ENCODE measurements around the gene ANKMY1. TPM values are rescaled to one million over a fixed set of nuclear protein-coding genes. Genes with fewer than 3 reads are reported as not detected.

Gene ANKMY1
- total and polyA plus RNA-seq, 2 of the 13 experiments (the other 11 are each of a cell fraction or from before 2014, with no cell fraction given): 11.7 to 18.8 TPM

DNA sequence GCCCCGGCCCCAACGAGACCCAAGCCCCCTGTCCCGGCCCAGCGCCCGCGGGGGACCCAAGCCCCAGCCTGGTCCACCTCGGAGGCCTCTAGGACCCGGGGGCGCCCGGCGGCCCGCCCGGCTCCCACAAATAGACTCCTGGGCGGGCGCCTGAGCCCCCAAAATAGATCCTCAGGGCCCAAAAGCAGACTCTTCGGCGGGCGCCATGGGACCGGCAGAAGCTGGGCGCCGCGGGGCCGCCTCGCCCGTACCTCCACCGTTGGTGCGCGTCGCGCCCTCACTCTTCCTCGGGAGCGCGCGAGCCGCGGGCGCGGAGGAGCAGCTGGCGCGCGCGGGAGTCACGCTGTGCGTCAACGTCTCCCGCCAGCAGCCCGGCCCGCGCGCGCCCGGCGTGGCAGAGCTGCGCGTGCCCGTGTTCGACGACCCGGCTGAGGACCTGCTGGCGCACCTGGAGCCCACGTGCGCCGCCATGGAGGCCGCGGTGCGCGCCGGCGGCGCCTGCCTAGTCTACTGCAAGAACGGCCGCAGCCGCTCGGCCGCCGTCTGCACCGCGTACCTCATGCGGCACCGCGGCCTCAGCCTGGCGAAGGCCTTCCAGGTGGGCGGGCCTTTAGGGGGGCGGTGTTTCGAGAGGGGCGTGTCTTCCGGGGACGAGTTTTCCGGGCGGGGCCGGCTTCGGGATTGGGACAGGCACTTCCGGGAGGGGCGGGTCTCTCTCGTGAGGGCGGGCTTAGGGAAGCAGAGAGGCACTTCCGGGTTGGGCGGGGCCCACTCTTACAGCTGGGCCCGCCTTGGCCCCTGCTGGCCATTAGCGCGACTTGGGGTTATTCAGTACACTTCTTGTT lies 2.9 kb upstream of the ANKMY1 start (continued):
- TF ChIP-seq, protein P1, sequence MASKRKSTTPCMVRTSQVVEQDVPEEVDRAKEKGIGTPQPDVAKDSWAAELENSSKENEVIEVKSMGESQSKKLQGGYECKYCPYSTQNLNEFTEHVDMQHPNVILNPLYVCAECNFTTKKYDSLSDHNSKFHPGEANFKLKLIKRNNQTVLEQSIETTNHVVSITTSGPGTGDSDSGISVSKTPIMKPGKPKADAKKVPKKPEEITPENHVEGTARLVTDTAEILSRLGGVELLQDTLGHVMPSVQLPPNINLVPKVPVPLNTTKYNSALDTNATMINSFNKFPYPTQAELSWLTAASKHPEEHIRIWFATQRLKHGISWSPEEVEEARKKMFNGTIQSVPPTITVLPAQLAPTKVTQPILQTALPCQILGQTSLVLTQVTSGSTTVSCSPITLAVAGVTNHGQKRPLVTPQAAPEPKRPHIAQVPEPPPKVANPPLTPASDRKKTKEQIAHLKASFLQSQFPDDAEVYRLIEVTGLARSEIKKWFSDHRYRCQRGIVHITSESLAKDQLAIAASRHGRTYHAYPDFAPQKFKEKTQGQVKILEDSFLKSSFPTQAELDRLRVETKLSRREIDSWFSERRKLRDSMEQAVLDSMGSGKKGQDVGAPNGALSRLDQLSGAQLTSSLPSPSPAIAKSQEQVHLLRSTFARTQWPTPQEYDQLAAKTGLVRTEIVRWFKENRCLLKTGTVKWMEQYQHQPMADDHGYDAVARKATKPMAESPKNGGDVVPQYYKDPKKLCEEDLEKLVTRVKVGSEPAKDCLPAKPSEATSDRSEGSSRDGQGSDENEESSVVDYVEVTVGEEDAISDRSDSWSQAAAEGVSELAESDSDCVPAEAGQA (IDR thresholded peaks at IDR 0.05; ENCODE audit: low read depth): peak; percentile 11; the same call in 1 of the 2 replicates
- TF ChIP-seq, protein P1 (CRISPR knock-in tag; IDR thresholded peaks at IDR 0.05; ENCODE audit: borderline replicate concordance): peak; percentile 96; the same call in 1 of the 2 replicates
- TF ChIP-seq PAX8 (CRISPR knock-in tag; IDR thresholded peaks at IDR 0.05; ENCODE audit: borderline replicate concordance) (no peak), ZSCAN21 (CRISPR knock-in tag; IDR thresholded peaks at IDR 0.05; ENCODE audit: borderline replicate concordance) (peak; percentile 94; the same call in 1 of the 2 replicates), ZNF562 (CRISPR knock-in tag; IDR thresholded peaks at IDR 0.05; ENCODE audit: borderline replicate concordance) (no peak), TOPORS (CRISPR knock-in tag; IDR thresholded peaks at IDR 0.05) (peak; percentile 85), NR3C1 (CRISPR knock-in tag; IDR thresholded peaks at IDR 0.05) (no peak), PCBP1 (IDR thresholded peaks at IDR 0.05; ENCODE audit: borderline replicate concordance, low read depth, low read length) (peak; percentile 97), ZNF12 (CRISPR knock-in tag; IDR thresholded peaks at IDR 0.05) (0 out of 2 replicates have a peak, but pooled peaks have one; percentile 8), ZNF30 (CRISPR knock-in tag; IDR thresholded peaks at IDR 0.05) (peak; percentile 3; the same call in 1 of the 2 replicates), MAF1 (CRISPR knock-in tag; IDR thresholded peaks at IDR 0.05; ENCODE audit: borderline replicate concordance) (0 out of 2 replicates have a peak, but pooled peaks have one; percentile 79), NCOA2 (CRISPR knock-in tag; IDR thresholded peaks at IDR 0.05) (no peak; the same call in 1 of the 2 replicates), ZNF264 (CRISPR knock-in tag; IDR thresholded peaks at IDR 0.05) (no peak), ZNF20 (CRISPR knock-in tag; IDR thresholded peaks at IDR 0.05) (no peak)
- TF ChIP-seq, protein P2, sequence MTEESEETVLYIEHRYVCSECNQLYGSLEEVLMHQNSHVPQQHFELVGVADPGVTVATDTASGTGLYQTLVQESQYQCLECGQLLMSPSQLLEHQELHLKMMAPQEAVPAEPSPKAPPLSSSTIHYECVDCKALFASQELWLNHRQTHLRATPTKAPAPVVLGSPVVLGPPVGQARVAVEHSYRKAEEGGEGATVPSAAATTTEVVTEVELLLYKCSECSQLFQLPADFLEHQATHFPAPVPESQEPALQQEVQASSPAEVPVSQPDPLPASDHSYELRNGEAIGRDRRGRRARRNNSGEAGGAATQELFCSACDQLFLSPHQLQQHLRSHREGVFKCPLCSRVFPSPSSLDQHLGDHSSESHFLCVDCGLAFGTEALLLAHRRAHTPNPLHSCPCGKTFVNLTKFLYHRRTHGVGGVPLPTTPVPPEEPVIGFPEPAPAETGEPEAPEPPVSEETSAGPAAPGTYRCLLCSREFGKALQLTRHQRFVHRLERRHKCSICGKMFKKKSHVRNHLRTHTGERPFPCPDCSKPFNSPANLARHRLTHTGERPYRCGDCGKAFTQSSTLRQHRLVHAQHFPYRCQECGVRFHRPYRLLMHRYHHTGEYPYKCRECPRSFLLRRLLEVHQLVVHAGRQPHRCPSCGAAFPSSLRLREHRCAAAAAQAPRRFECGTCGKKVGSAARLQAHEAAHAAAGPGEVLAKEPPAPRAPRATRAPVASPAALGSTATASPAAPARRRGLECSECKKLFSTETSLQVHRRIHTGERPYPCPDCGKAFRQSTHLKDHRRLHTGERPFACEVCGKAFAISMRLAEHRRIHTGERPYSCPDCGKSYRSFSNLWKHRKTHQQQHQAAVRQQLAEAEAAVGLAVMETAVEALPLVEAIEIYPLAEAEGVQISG (CRISPR knock-in tag; IDR thresholded peaks at IDR 0.05): peak; percentile 85
- TF ChIP-seq, protein P3, sequence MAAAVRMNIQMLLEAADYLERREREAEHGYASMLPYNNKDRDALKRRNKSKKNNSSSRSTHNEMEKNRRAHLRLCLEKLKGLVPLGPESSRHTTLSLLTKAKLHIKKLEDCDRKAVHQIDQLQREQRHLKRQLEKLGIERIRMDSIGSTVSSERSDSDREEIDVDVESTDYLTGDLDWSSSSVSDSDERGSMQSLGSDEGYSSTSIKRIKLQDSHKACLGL (CRISPR knock-in tag; IDR thresholded peaks at IDR 0.05): peak; percentile 90; the same call in 1 of the 2 replicates
- TF ChIP-seq, protein P4, sequence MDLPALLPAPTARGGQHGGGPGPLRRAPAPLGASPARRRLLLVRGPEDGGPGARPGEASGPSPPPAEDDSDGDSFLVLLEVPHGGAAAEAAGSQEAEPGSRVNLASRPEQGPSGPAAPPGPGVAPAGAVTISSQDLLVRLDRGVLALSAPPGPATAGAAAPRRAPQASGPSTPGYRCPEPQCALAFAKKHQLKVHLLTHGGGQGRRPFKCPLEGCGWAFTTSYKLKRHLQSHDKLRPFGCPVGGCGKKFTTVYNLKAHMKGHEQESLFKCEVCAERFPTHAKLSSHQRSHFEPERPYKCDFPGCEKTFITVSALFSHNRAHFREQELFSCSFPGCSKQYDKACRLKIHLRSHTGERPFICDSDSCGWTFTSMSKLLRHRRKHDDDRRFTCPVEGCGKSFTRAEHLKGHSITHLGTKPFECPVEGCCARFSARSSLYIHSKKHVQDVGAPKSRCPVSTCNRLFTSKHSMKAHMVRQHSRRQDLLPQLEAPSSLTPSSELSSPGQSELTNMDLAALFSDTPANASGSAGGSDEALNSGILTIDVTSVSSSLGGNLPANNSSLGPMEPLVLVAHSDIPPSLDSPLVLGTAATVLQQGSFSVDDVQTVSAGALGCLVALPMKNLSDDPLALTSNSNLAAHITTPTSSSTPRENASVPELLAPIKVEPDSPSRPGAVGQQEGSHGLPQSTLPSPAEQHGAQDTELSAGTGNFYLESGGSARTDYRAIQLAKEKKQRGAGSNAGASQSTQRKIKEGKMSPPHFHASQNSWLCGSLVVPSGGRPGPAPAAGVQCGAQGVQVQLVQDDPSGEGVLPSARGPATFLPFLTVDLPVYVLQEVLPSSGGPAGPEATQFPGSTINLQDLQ (CRISPR knock-in tag; IDR thresholded peaks at IDR 0.05): no peak; the same call in none of the 2 replicates

Data from HepG2 (cell line).